Endothelial cell of umbilical vein (primary cell): ENCODE data around the gene SH3BP4. TPM values are rescaled to one million over a fixed set of nuclear protein-coding genes. Genes with fewer than 3 reads are reported as not detected.
A peak's percentile ranks its signal among the peaks of the same experiment; 100 is the strongest.

ENCODE experiments used
- BruUV-seq: library from RNA; stranded (reverse); fragments of 400-500 nt; replicated peaks from 2 replicates; lab custom pipeline; 2021; lab: Mats Ljungman, UMichigan
- CTCF ChIA-PET: fragments of 300-600, 350-600 bp; sonication (Branson Sonifier 250); formaldehyde crosslinking; loops from one replicate; lab custom pipeline; 2021; ENCODE audit warnings: antibody characterized with exemption, inconsistent platforms; lab: Charles Lee
- POLR2A ChIA-PET: fragments of 300-600, 350-600 bp; sonication (Branson Sonifier 250); formaldehyde crosslinking; loops from one replicate; lab custom pipeline; 2021; ENCODE audit warnings: antibody characterized with exemption, inconsistent platforms; lab: Charles Lee
- DNase-seq: peaks from one replicate; pipeline ENCODE4 v3.0.0-alpha.2; 2011; ENCODE audit warnings: low read depth, low spot score
- FAIRE-seq: peaks from 2 replicates; lab custom pipeline; 2011; peaks lifted over from hg19 to GRCh38; lab: Jason Lieb, UNC
- H2AFZ ChIP-seq: 2 replicates; pipeline ENCODE4 v1.6.0; 2012; ENCODE audit warnings: low read depth, low read length, control low read depth, inconsistent platforms
- H3K27ac ChIP-seq: 2 replicates; pipeline ENCODE4 v1.5.1; 2011; ENCODE audit warnings: low read depth, mild to moderate bottlenecking, control low read depth, low read length, moderate library complexity; ENCODE audit not compliant: insufficient read depth
- H3K27me3 ChIP-seq, 2 experiments: 2 replicates each; pipeline versions ENCODE4 v1.6.0 to v1.6.1; 2011; ENCODE audit warnings: low read length in 2 of 2, mixed read lengths in 1 of 2; ENCODE audit not compliant: control insufficient read depth in 2 of 2, insufficient read depth in 2 of 2
- H3K36me3 ChIP-seq, 2 experiments: 2 replicates in 1 of 2; 3 replicates in 1 of 2; pipeline ENCODE4 v1.5.1; 2011; ENCODE audit warnings: low read length in 2 of 2, mild to moderate bottlenecking in 1 of 2, moderate library complexity in 1 of 2; ENCODE audit not compliant: control insufficient read depth in 2 of 2, insufficient read depth in 2 of 2; ENCODE audit errors: extremely low read depth in 1 of 2
- H3K4me1 ChIP-seq: 3 replicates; pipeline ENCODE4 v1.5.1; 2011; ENCODE audit warnings: mild to moderate bottlenecking, low read length; ENCODE audit not compliant: control insufficient read depth, insufficient read depth; ENCODE audit errors: extremely low read depth
- H3K4me2 ChIP-seq: 2 replicates; pipeline ENCODE4 v1.6.1; 2011; ENCODE audit warnings: low read length, control low read depth, mixed read lengths; ENCODE audit not compliant: insufficient read depth
- H3K4me3 ChIP-seq, 3 experiments: fragments of 200-600 bp in 1 of 3; sonication (generic), shearing (Covaris generic) in 1 of 3; replicated peaks in 1 of 3; 2 replicates each; pipeline ENCODE4 v1.5.1; 2011 to 2016; ENCODE audit warnings: control low read depth in 3 of 3, low read length in 3 of 3, mild to moderate bottlenecking in 2 of 3, inconsistent platforms in 1 of 3, low read depth in 1 of 3, moderate library complexity in 1 of 3; ENCODE audit not compliant: insufficient read depth in 1 of 3
- H3K79me2 ChIP-seq: 2 replicates; pipeline ENCODE4 v1.6.0; 2012; ENCODE audit warnings: low read length, inconsistent platforms; ENCODE audit not compliant: control insufficient read depth, insufficient read depth
- H3K9ac ChIP-seq: replicated peaks from 2 replicates; pipeline ENCODE3; 2011; ENCODE audit warnings: low read length, control low read depth; ENCODE audit not compliant: insufficient read depth; ENCODE audit errors: extremely low read depth
- H3K9me1 ChIP-seq: replicated peaks from 3 replicates; pipeline ENCODE4 v1.6.0; 2011; ENCODE audit warnings: mild to moderate bottlenecking, low read length; ENCODE audit not compliant: control insufficient read depth, insufficient read depth; ENCODE audit errors: extremely low read depth
- H3K9me3 ChIP-seq: replicated peaks from 2 replicates; pipeline ENCODE4 v1.5.1; 2012; ENCODE audit warnings: low read length, inconsistent platforms; ENCODE audit not compliant: control insufficient read depth, insufficient read depth
- H4K20me1 ChIP-seq: replicated peaks from 2 replicates; pipeline ENCODE3; 2011; ENCODE audit warnings: mild to moderate bottlenecking, low read length; ENCODE audit not compliant: control insufficient read depth, insufficient read depth; ENCODE audit errors: extremely low read depth
- EZH2 ChIP-seq: IDR thresholded peaks from 2 replicates; pipeline ENCODE4 v1.6.1; 2012; ENCODE audit warnings: borderline replicate concordance, low read depth, mild to moderate bottlenecking, moderate library complexity, low read length, inconsistent platforms; ENCODE audit not compliant: severe bottlenecking
- FOS ChIP-seq: IDR thresholded peaks from 2 replicates; pipeline ENCODE4 v1.6.1; 2011; ENCODE audit warnings: mild to moderate bottlenecking, low read length, moderate library complexity, borderline replicate concordance; ENCODE audit not compliant: insufficient read depth
- GATA2 ChIP-seq: IDR thresholded peaks from 2 replicates; pipeline ENCODE4 v1.7.0; 2011; ENCODE audit warnings: low read depth, mild to moderate bottlenecking, moderate library complexity, mixed read lengths, low read length; ENCODE audit not compliant: insufficient read length, insufficient read depth
- JUN ChIP-seq: IDR thresholded peaks from 2 replicates; pipeline ENCODE4 v1.6.1; 2011; ENCODE audit warnings: borderline replicate concordance, low read depth; ENCODE audit not compliant: insufficient read length, insufficient read depth
- MYC ChIP-seq: IDR thresholded peaks from one replicate; pipeline ENCODE4 v1.6.1; 2011; ENCODE audit warnings: mild to moderate bottlenecking, low read depth, low read length
- POLR2A ChIP-seq: IDR thresholded peaks from 2 replicates; pipeline ENCODE4 v1.6.1; 2012; ENCODE audit warnings: low read depth, mild to moderate bottlenecking, control low read depth, low read length
- POLR2AphosphoS5 ChIP-seq: IDR thresholded peaks from 2 replicates; pipeline ENCODE4 v1.6.1; 2012; ENCODE audit warnings: low read depth, mild to moderate bottlenecking, control low read depth, low read length, moderate library complexity; ENCODE audit not compliant: insufficient read depth
- dilution Hi-C: fragments of 300-500 bp; cut with MboI; formaldehyde crosslinking; loops from one replicate; pipeline ENCODE4 v1.15.0; 2019; ENCODE audit warnings: low sequenced_read_pairs; ENCODE audit not compliant: extremely low pct_ligation_motif_present
- intact Hi-C: fragments of 100-400 bp; cut with micrococcal nuclease; formaldehyde crosslinking; loops from one replicate; pipeline ENCODE4 v1.10.0; 2022
- polyA plus RNA-seq, 4 experiments: library from polyadenylated mRNA; depleted of rRNA in 3 of 4; stranded (reverse) in 3 of 4; unstranded in 1 of 4; fragments of >200 nt; gene quantifications; 2 replicates each; pipeline versions ENCODE4 v1.2.1 to v1.2.3, GENCODE V29; 2011 to 2012; ENCODE audit warnings: missing spikeins in 1 of 4
- total RNA-seq: library from RNA; stranded (reverse); gene quantifications from 2 replicates; pipeline ENCODE4 v1.2.3, GENCODE V29; 2021
- TF ChIP-seq, protein P1 (sequence below), 2 donors: IDR thresholded peaks; 1 replicate in 1 of 2; 2 replicates in 1 of 2; pipeline ENCODE4 v1.5.1; 2011; ENCODE audit warnings: low read length in 2 of 2, mild to moderate bottlenecking in 2 of 2, moderate library complexity in 2 of 2, control low read depth in 1 of 2, inconsistent platforms in 1 of 2, low read depth in 1 of 2; ENCODE audit not compliant: insufficient read depth in 1 of 2; ENCODE audit errors: extremely low read depth in 1 of 2
- TF ChIP-seq, protein P2 (sequence below): IDR thresholded peaks from 2 replicates; pipeline ENCODE4 v1.6.1; 2011; ENCODE audit not compliant: insufficient read depth, insufficient read length

SH3BP4 gene
- total and polyA plus RNA-seq, 2 donors (not counting 3 experiments of a cell fraction or from before 2014, with no cell fraction given), result 85.2 to 100.0 TPM

DNA sequence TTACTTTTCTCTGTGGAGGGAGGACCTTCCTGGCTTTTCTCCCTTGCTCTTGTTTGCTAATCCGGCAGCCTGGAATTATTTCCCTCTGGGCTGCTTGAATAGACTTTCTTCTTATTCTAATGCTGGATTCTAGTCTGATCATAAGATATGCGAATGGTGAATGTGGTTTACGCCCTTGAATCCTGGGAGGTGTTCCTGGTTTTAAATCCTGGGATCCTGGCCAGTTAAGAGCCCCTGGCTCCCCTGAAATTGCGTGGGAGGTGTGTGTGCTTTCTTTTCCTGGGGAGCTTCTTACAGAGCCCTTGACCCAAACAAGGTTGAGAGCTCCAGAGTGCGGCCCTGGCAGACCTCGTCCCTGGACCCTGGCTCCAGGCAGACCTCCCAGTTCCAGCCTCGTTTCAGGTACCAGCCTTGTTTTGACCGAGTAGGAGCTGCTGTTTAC is 2.8 kb downstream of the SH3BP4 start:
- H3K9me1 ChIP-seq, result no peaks in the 10 kb centered on the region
- CTCF ChIA-PET, result interaction anchor here (1.2 to 3.3 kb wide), 4 partner anchors 18 to 409 kb away, joined by 3 to 13 read pairs (median 10); no protein-coding TSS in a partner anchor
- H3K4me1 ChIP-seq, result peaks cover 36% of the 10 kb centered on the region
- no peaks in the 10 kb centered on the region for H3K9me3 ChIP-seq
- dilution Hi-C loops (no loop called here), intact Hi-C loops (loop anchor here (1.0 to 10.0 kb wide), 4 partner anchors 96 to 980 kb away; no protein-coding TSS in a partner anchor)
- TF ChIP-seq POLR2AphosphoS5 (no peak), EZH2 (no peak), POLR2A (no peak), GATA2 (no peak), JUN (no peak), FOS (no peak), MYC (no peak)
- TF ChIP-seq, protein P1, sequence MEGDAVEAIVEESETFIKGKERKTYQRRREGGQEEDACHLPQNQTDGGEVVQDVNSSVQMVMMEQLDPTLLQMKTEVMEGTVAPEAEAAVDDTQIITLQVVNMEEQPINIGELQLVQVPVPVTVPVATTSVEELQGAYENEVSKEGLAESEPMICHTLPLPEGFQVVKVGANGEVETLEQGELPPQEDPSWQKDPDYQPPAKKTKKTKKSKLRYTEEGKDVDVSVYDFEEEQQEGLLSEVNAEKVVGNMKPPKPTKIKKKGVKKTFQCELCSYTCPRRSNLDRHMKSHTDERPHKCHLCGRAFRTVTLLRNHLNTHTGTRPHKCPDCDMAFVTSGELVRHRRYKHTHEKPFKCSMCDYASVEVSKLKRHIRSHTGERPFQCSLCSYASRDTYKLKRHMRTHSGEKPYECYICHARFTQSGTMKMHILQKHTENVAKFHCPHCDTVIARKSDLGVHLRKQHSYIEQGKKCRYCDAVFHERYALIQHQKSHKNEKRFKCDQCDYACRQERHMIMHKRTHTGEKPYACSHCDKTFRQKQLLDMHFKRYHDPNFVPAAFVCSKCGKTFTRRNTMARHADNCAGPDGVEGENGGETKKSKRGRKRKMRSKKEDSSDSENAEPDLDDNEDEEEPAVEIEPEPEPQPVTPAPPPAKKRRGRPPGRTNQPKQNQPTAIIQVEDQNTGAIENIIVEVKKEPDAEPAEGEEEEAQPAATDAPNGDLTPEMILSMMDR (IDR thresholded peaks at IDR 0.05; ENCODE audit: extremely low read depth in 1 of 2, insufficient read depth in 1 of 2, low read depth in 1 of 2, low read length in 2 of 2), result no peak
- TF ChIP-seq, protein P2, sequence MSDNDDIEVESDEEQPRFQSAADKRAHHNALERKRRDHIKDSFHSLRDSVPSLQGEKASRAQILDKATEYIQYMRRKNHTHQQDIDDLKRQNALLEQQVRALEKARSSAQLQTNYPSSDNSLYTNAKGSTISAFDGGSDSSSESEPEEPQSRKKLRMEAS, result no peak
- no peak overlapping the region for H2AFZ ChIP-seq
- H3K4me2 ChIP-seq, result peak overlapping the region; percentile 83
- H3K79me2 ChIP-seq, result peaks cover 77% of the 10 kb centered on the region
- DNase-seq, result peak; percentile 37
- FAIRE-seq, result no peak
- peak overlapping the region; percentile 98 for H3K9ac ChIP-seq
- peaks cover 5% of the 10 kb centered on the region for H4K20me1 ChIP-seq
- H3K4me3 ChIP-seq, result peak overlapping the region in 2 of 3 experiments; percentile 87 to 94
- H3K27ac ChIP-seq, result peak overlapping the region; percentile 92
- peaks cover 3% of the 10 kb centered on the region in 2 experiments for H3K36me3 ChIP-seq
- no TSS peak for BruUV-seq
- H3K27me3 ChIP-seq, result no peaks in the 10 kb centered on the region
- POLR2A ChIA-PET, result interaction anchor here (0.8 to 1.6 kb wide), 2 partner anchors 26 to 264 kb away, joined by 3 to 12 read pairs; no protein-coding TSS in a partner anchor
